Right lobe of liver (tissue), 4 donors: ENCODE measurements around the gene SYNGR4.

ENCODE experiments used
- CTCF ChIP-seq, 4 donors: fragments of 200-600 bp in 3 of 4; fragments of 450-650 bp in 1 of 4; IDR thresholded peaks; one replicate each; pipeline versions ENCODE4 v1.5.1 to v1.8.0; 2016 to 2022; ENCODE audit warnings: antibody characterized with exemption in 4 of 4, mild to moderate bottlenecking in 2 of 4
- POLR2A ChIP-seq: fragments of 450-650 bp; IDR thresholded peaks from one replicate; pipeline ENCODE4 v1.6.1; 2017; ENCODE audit warnings: antibody characterized with exemption, mild to moderate bottlenecking
- donor health status: DM: no; HTN: no; CAD: no.
- donor health status: DM: no; HTN: no; CAD: no.
- donor health status: DM: no; HTN: yes; CAD: no.

GRCh38 chr19:48363500-48363809 is 712 bp upstream of the SYNGR4 start:
- TF ChIP-seq CTCF (IDR thresholded peaks at IDR 0.05) (no peak), POLR2A (no peak)
